ENCODE results near the gene FYN. TPM values are rescaled to one million over a fixed set of nuclear protein-coding genes. Genes with fewer than 3 reads are reported as not detected.
A peak's percentile ranks its signal among the peaks of the same experiment; 100 is the strongest.

The FYN gene
- total RNA-seq, 4 donors from 2014 or later = 56.3 to 96.4 (median 81.8) TPM

DNA sequence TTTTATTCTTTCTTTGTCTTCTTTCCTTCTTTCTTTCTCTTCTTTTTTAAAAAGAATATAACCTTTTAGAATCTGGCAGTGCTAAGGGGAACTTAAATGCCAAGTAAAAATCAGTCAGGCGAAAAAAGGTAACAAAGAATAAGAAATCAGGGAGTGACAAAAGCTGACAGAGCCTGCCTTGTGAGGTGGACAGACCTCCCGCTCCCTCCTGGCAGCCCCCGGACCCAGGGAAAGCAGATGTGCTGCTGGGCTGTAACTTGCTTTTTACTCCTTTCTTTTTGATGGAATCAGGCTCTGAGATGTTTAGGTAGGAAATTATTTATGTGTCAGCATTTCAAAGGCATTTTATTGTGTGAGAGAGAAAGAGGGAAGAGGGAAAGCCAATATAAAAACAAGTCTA is 172.1 kb downstream of the FYN start:
- intact Hi-C loops (cut with DNase I; ENCODE audit: low total_unique reads) = no loop called here
- peak in 1 of 2 donors; percentile 63 for DNase-seq (ENCODE audit: low spot score in 2 of 2)
- no peak overlapping the region for H3K4me3 ChIP-seq (ENCODE audit: low read depth, poor library complexity, severe bottlenecking)
- 85 to 90% methylated on average over 3 of the region's 3 CpGs for WGBS, 2 donors
- no peak for TF ChIP-seq POLR2A (IDR thresholded peaks at IDR 0.05)
- TF ChIP-seq, protein P1, sequence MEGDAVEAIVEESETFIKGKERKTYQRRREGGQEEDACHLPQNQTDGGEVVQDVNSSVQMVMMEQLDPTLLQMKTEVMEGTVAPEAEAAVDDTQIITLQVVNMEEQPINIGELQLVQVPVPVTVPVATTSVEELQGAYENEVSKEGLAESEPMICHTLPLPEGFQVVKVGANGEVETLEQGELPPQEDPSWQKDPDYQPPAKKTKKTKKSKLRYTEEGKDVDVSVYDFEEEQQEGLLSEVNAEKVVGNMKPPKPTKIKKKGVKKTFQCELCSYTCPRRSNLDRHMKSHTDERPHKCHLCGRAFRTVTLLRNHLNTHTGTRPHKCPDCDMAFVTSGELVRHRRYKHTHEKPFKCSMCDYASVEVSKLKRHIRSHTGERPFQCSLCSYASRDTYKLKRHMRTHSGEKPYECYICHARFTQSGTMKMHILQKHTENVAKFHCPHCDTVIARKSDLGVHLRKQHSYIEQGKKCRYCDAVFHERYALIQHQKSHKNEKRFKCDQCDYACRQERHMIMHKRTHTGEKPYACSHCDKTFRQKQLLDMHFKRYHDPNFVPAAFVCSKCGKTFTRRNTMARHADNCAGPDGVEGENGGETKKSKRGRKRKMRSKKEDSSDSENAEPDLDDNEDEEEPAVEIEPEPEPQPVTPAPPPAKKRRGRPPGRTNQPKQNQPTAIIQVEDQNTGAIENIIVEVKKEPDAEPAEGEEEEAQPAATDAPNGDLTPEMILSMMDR (IDR thresholded peaks at IDR 0.05) = no peak

DNA sequence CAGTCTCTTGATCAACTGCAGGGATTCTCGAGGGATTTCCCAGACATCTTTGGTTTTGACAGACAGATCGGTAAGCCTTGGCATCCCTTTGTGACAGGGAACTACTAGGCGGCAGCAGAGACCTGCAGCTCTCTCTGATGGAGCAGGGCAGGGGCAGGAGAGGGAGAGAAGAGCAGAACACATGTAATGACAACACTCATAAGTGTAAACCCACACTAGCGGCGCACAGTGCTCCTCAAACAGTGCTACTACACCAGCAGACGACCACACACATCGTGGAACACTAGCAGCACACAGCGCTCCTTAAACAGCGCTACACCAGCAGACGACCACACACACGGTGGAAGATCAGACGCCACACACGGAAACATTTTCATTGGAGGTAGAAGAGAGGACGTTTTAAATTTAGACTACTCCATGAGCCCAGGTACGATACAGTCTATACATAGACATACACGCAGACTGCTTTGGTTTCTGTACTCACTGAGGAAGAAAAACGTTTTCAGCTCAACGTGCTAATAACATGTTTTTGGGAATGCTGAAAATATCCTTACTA is 173.0 kb downstream of the FYN start:
- H3K4me3 ChIP-seq (ENCODE audit: low read depth, poor library complexity, severe bottlenecking) = no peak overlapping the region
- intact Hi-C loops (cut with DNase I; ENCODE audit: low total_unique reads) = no loop called here
- WGBS, 2 donors = 91% methylated on average over 18 of the region's 18 CpGs
- peak in 1 of 2 donors; percentile 31 for DNase-seq (ENCODE audit: low spot score in 2 of 2)
- TF ChIP-seq, protein P1 (IDR thresholded peaks at IDR 0.05) = no peak
- TF ChIP-seq POLR2A (IDR thresholded peaks at IDR 0.05) = no peak

DNA sequence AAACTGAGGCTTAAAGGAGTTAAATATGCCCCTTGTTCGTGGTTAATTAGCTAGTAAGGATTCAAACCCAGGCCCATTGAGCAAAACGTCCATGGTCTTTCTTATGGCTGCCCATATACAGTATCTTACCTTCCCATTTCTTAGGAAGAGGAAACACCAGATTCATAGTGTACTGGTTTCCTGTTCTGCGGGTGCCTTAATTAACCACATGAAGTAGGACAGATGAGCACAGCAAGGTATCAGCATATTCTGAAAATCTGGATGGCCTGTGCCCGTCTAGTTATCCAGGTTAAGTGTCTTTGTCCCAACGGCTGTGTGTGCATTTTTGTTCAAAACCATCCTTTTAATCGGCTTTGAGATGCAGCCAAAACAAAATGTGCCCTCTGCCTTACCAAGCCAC is 174.1 kb downstream of the FYN start:
- TF ChIP-seq POLR2A (IDR thresholded peaks at IDR 0.05) = no peak
- TF ChIP-seq, protein P1 (IDR thresholded peaks at IDR 0.05) = no peak
- H3K4me3 ChIP-seq (ENCODE audit: low read depth, poor library complexity, severe bottlenecking) = no peak overlapping the region
- DNase-seq (ENCODE audit: low spot score in 2 of 2) = peak in 1 of 2 donors; percentile 64
- intact Hi-C loops (cut with DNase I; ENCODE audit: low total_unique reads) = no loop called here
- 90 to 92% methylated on average over 6 of the region's 6 CpGs for WGBS, 2 donors

DNA sequence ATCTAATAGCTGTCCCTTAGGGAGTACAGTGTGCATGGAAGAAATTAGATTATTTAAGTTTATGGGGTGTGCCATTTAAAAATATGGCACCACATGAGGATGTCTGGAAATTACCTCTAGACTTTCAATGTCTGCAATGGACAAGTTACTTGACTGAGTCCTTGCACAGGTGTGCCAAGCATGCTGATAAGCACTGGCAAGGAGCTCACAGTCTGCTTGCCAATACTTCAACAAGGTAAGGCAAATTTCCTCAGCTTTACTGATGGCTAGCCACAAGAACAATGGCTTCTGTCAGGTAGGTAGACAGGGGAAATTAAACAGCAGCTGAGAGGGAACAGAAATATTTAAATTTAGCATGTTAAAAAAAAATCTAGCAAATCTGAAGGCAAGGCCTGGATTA is 176.4 kb downstream of the FYN start:
- TF ChIP-seq, protein P1 (IDR thresholded peaks at IDR 0.05) = no peak
- TF ChIP-seq POLR2A (IDR thresholded peaks at IDR 0.05) = no peak
- H3K4me3 ChIP-seq (ENCODE audit: low read depth, poor library complexity, severe bottlenecking) = no peak overlapping the region
- intact Hi-C loops (cut with DNase I; ENCODE audit: low total_unique reads) = no loop called here
- no peak for DNase-seq (ENCODE audit: low spot score in 2 of 2)

DNA sequence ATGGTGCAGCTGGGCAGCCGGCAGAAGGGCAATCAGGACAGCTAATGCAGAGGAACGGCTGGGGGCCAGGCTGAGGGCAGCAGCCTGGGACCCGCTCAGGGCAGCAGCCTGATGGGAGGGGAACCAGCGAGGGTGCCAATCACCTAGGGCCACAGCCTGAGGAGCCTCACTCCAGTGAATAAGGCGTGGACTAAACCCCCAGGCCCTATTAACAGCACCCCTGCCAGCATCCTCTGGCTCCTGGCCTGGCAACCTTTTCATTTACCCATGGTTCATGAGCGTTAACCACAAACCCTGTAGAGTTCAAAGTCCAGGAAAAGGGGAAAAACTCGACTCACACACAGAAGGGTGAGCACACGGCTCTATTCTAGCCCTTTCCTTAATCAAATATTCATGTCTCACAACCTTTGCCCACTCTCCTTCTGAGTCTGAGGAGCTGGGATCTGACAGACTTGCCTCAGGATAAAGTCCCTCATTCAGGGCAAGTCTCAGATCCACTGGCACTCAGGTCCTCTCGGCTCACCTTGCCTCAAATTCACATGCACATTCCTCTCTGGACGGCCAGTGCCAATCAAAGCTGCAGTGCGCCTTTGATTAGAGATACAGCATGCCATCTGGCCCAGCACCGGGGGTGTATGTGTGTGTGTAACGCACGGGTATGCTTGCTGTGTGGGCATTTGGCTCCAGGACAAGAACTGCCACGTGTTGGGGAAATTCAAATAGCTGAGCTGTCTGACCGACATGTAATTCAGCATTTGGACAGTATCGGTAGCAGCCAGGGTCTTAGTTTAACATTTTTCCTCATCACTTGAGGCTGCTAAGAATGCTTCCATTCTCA is 180.7 kb downstream of the FYN start:
- no peak for DNase-seq (ENCODE audit: low spot score in 2 of 2)
- WGBS, 2 donors = 58 to 72% methylated on average over 17 of the region's 17 CpGs
- TF ChIP-seq, protein P1 (IDR thresholded peaks at IDR 0.05) = no peak
- no peak for TF ChIP-seq POLR2A (IDR thresholded peaks at IDR 0.05)
- intact Hi-C loops (cut with DNase I; ENCODE audit: low total_unique reads) = no loop called here
- H3K4me3 ChIP-seq (ENCODE audit: low read depth, poor library complexity, severe bottlenecking) = no peak overlapping the region
